CD4-positive, alpha-beta memory T cell (primary cell): ENCODE data around the gene OSTC. TPM values are rescaled to one million over a fixed set of nuclear protein-coding genes. Genes with fewer than 3 reads are reported as not detected.

Source experiments
- CTCF ChIA-PET: fragments of 350-600 bp; sonication (Branson Sonifier 250); formaldehyde crosslinking; loops from one replicate; lab custom pipeline; 2021; ENCODE audit warnings: inconsistent platforms; ENCODE audit not compliant: partially characterized antibody; lab: Charles Lee
- POLR2A ChIA-PET: fragments of 350-600 bp; sonication (Branson Sonifier 250); formaldehyde crosslinking; loops from one replicate; lab custom pipeline; 2021; ENCODE audit not compliant: partially characterized antibody; lab: Charles Lee
- DNase-seq, 5 donors: peaks; one replicate each; pipeline versions ENCODE4 v3.0.0 to v3.0.0-alpha.2; 2020 to 2022; ENCODE audit warnings: mixed read lengths in 1 of 5
- H3K27ac ChIP-seq: one replicate; pipeline ENCODE4 v1.7.0; 2013; ENCODE audit warnings: low read depth, low read length
- H3K27me3 ChIP-seq: 2 replicates; pipeline ENCODE4 v1.7.0; 2013; ENCODE audit warnings: mild to moderate bottlenecking, low read length, moderate library complexity; ENCODE audit not compliant: insufficient read depth
- H3K36me3 ChIP-seq: 2 replicates; pipeline ENCODE4 v1.7.0; 2013; ENCODE audit warnings: mild to moderate bottlenecking, low read length, moderate library complexity; ENCODE audit not compliant: insufficient read depth
- H3K4me1 ChIP-seq: 2 replicates; pipeline ENCODE4 v1.7.0; 2013; ENCODE audit warnings: mild to moderate bottlenecking, low read length, moderate library complexity; ENCODE audit not compliant: insufficient read depth
- H3K4me3 ChIP-seq, 2 donors: one replicate each; pipeline ENCODE4 v1.7.0; 2013; ENCODE audit warnings: low read length in 2 of 2, mild to moderate bottlenecking in 1 of 2
- H3K9me3 ChIP-seq, 2 donors: one replicate each; pipeline ENCODE4 v1.7.0; 2013; ENCODE audit warnings: low read length in 2 of 2, control low read depth in 1 of 2; ENCODE audit not compliant: control insufficient read depth in 1 of 2
- H3K27ac Mint-ChIP-seq, 7 donors: one replicate each; pipeline ENCODE4 v1.8.0; 2020 to 2021; ENCODE audit warnings: mixed read lengths in 7 of 7, mild to moderate bottlenecking in 6 of 7, inconsistent platforms in 3 of 7, moderate library complexity in 3 of 7
- H3K27me3 Mint-ChIP-seq, 2 donors: one replicate each; pipeline ENCODE4 v1.8.0; 2020 to 2021; ENCODE audit warnings: mixed read lengths in 2 of 2
- H3K36me3 Mint-ChIP-seq, 2 donors: one replicate each; pipeline ENCODE4 v1.8.0; 2020 to 2021; ENCODE audit warnings: mixed read lengths in 2 of 2, inconsistent platforms in 1 of 2, mild to moderate bottlenecking in 1 of 2
- H3K4me1 Mint-ChIP-seq, 4 donors: one replicate each; pipeline ENCODE4 v1.8.0; 2020 to 2021; ENCODE audit warnings: mixed read lengths in 4 of 4, mild to moderate bottlenecking in 1 of 4
- H3K4me3 Mint-ChIP-seq, 8 donors: one replicate each; pipeline ENCODE4 v1.8.0; 2020 to 2021; ENCODE audit warnings: mixed read lengths in 8 of 8, mild to moderate bottlenecking in 7 of 8, moderate library complexity in 6 of 8, inconsistent platforms in 3 of 8
- H3K9me3 Mint-ChIP-seq, 8 donors: one replicate each; pipeline ENCODE4 v1.8.0; 2020 to 2021; ENCODE audit warnings: mixed read lengths in 8 of 8, mild to moderate bottlenecking in 5 of 8, inconsistent platforms in 3 of 8, moderate library complexity in 1 of 8
- intact Hi-C: fragments of 100-400 bp; cut with micrococcal nuclease; formaldehyde crosslinking; loops from one replicate; pipeline ENCODE4 v1.15.1; 2023
- polyA plus RNA-seq, 2 donors: library from polyadenylated mRNA; unstranded; fragments of 300-500 nt; fragmentation: Illumina TruSeq; gene quantifications; one replicate each; pipeline ENCODE4 v1.2.3, GENCODE V29; 2021
- total RNA-seq, 2 experiments: library from RNA; stranded (reverse); gene quantifications; one replicate each; pipeline ENCODE4 v1.2.3, GENCODE V29; 2021

The OSTC gene
- total and polyA plus RNA-seq, 4 experiments from 2014 or later, result 67.9 to 213 (median 112) TPM

DNA sequence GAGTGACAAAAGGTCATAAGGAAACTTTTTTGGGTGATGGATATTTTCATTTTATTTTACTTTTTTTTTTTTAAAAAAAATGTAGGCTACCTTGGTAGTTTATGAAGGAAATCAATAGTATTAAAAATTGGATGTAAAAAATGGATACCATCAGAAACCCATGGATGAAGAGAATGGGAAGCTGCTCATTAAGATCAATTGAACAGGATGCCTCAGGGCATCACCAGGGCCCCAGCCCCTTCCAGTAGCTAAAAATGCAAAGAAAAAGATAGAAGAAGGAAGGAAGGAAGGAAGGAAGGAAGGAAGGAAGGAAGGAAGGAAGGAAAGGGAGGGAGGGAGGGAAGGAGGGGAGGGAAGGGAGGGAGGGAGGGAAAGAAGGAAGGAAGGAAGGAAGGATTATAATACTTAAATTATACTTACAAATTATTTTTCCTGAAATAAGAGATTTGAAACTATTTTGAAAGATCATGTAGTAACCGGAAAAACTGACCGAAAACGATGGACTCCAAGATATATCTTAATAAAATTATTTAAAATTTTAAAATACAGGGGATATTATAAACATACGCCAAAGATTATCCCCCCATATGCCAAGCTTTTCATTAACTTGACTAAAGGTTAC is 24.1 kb downstream of the OSTC start:
- H3K4me3 Mint-ChIP-seq, result no peak overlapping the region
- Histone ChIP-seq H3K4me3 (no peak overlapping the region), H3K27ac (no peak overlapping the region), H3K9me3 (no peaks in the 10 kb centered on the region), H3K36me3 (no peaks in the 10 kb centered on the region), H3K4me1 (no peaks in the 10 kb centered on the region), H3K27me3 (no peaks in the 10 kb centered on the region)
- intact Hi-C loops, result no loop called here
- H3K36me3 Mint-ChIP-seq, result peaks cover 22 to 29% of the 10 kb centered on the region in 2 donors
- no peaks in the 10 kb centered on the region for H3K9me3 Mint-ChIP-seq
- POLR2A ChIA-PET, result interaction anchor here (0.6 kb wide), 1 partner anchor 1528 kb away, joined by 3 read pairs; no protein-coding TSS in a partner anchor
- no peak for DNase-seq
- peaks cover 0 to 2% (median 0%) of the 10 kb centered on the region in 4 donors for H3K4me1 Mint-ChIP-seq
- CTCF ChIA-PET, result no interaction called here
- H3K27me3 Mint-ChIP-seq, result no peaks in the 10 kb centered on the region
- H3K27ac Mint-ChIP-seq, result no peak overlapping the region

DNA sequence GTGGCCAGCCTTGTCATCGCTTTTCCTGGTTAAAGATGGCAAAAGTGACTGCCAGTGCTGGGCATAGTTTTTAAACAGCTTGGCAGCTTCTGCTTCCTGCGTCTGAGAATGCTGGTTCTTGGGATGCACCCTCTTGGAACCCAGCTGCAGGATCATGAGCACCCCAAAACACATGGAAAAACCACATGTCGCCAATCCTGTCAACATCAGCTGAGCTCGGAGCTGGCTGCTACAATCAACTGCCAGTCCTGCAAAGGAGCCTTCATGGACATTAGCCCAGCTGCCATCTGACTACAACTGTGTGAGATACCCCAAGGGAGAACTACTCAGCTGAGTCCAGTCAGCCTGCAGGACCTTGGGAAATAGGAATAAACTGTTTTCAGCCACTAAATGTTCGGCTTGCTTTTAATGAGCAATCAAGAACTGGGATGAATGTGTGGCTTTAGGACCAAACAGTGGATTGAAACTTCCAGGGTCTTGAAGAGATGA is 31.0 kb downstream of the OSTC start:
- no peak overlapping the region for H3K4me3 Mint-ChIP-seq
- no peak for DNase-seq
- no peaks in the 10 kb centered on the region for H3K27me3 Mint-ChIP-seq
- no peaks in the 10 kb centered on the region for H3K4me1 ChIP-seq
- H3K36me3 Mint-ChIP-seq, result peaks cover 9 to 11% of the 10 kb centered on the region in 2 donors
- no peaks in the 10 kb centered on the region for H3K9me3 Mint-ChIP-seq
- H3K27me3 ChIP-seq, result no peaks in the 10 kb centered on the region
- intact Hi-C loops, result no loop called here
- no peaks in the 10 kb centered on the region for H3K36me3 ChIP-seq
- no peak overlapping the region for H3K27ac ChIP-seq
- no peak overlapping the region for H3K4me3 ChIP-seq
- no peaks in the 10 kb centered on the region for H3K9me3 ChIP-seq
- no peaks in the 10 kb centered on the region for H3K4me1 Mint-ChIP-seq
- H3K27ac Mint-ChIP-seq, result peak overlapping the region in 1 of 7 donors; percentile 3
- POLR2A ChIA-PET, result no interaction called here
- CTCF ChIA-PET, result interaction anchor here (0.7 kb wide), 1 partner anchor 9 kb away, joined by 3 read pairs; no protein-coding TSS in a partner anchor

DNA sequence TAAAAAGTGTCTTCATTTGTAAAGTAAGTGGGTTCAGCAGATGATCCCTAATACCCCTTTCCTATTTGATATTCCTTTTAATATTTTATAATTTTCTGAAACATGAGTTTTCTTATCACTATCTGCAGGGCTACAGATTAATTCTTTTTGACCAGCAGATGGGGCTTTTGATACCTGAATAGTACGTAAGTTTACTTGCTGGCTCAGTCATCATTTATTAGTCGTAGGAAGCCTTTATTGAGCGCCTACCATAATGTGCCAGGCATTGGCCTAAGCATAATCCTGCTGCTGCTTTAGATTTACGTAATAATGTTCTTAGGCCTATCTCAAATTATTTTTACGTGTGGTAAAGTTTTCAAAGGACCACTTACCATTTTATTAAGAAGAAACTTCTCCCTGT is 33.1 kb downstream of the OSTC start:
- Histone ChIP-seq H3K9me3 (no peaks in the 10 kb centered on the region), H3K4me1 (no peaks in the 10 kb centered on the region), H3K4me3 (no peak overlapping the region), H3K36me3 (no peaks in the 10 kb centered on the region), H3K27me3 (no peaks in the 10 kb centered on the region), H3K27ac (no peak overlapping the region)
- intact Hi-C loops, result no loop called here
- peaks cover 0 to 4% of the 10 kb centered on the region in 2 donors for H3K36me3 Mint-ChIP-seq
- no peak overlapping the region for H3K4me3 Mint-ChIP-seq
- H3K27me3 Mint-ChIP-seq, result no peaks in the 10 kb centered on the region
- H3K4me1 Mint-ChIP-seq, result peaks cover 0 to 4% (median 1%) of the 10 kb centered on the region in 4 donors
- ChIA-PET CTCF (interaction anchor here (0.9 to 2.7 kb wide), 2 partner anchors 11 to 720 kb away, joined by 3 to 7 read pairs; no protein-coding TSS in a partner anchor), POLR2A (no interaction called here)
- no peaks in the 10 kb centered on the region for H3K9me3 Mint-ChIP-seq
- no peak overlapping the region for H3K27ac Mint-ChIP-seq
- DNase-seq, result peak in 3 of 5 donors; percentile 5 to 11 (median 8)

DNA sequence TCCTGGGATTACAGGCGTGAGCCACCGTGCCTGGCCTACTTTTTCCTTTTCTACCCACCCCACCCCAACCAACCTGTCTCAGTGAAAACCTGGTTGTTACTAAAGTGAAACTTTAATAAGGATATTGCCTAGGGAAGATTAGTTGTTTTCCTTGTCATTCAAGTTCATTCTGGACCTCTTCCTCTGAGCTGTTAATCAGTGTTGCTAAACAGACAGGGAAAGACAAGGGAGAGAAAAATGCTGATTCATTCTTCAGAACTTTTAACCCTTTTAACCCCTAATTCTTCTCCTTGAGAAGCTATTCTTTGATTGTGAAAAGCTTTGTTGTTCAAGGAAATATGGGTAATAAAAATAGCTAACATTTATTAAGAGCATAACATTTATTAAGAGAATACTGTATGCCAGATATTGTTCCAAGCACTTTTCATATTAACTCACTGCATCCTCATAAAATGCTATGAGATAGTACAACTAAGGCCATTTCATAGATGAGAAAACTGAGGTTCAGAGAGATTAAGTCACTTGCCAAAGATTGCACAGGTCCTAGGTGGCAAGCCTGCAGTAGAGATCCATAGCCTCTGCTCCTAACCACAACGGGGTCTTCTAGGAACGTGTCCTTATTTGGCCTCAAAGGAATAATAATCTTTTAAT is 34.8 kb downstream of the OSTC start:
- no peak for DNase-seq
- no peaks in the 10 kb centered on the region for H3K36me3 Mint-ChIP-seq
- Histone ChIP-seq H3K4me3 (no peak overlapping the region), H3K4me1 (no peaks in the 10 kb centered on the region), H3K36me3 (no peaks in the 10 kb centered on the region), H3K9me3 (no peaks in the 10 kb centered on the region), H3K27ac (no peak overlapping the region), H3K27me3 (no peaks in the 10 kb centered on the region)
- no peak overlapping the region for H3K4me3 Mint-ChIP-seq
- no peaks in the 10 kb centered on the region for H3K9me3 Mint-ChIP-seq
- H3K4me1 Mint-ChIP-seq, result peaks cover 0 to 4% (median 1%) of the 10 kb centered on the region in 4 donors
- intact Hi-C loops, result no loop called here
- ChIA-PET POLR2A (no interaction called here), CTCF (interaction anchor here (1.2 to 2.7 kb wide), 3 partner anchors 10 to 1293 kb away, joined by 3 to 7 read pairs (median 3); no protein-coding TSS in a partner anchor)
- no peaks in the 10 kb centered on the region for H3K27me3 Mint-ChIP-seq
- no peak overlapping the region for H3K27ac Mint-ChIP-seq

DNA sequence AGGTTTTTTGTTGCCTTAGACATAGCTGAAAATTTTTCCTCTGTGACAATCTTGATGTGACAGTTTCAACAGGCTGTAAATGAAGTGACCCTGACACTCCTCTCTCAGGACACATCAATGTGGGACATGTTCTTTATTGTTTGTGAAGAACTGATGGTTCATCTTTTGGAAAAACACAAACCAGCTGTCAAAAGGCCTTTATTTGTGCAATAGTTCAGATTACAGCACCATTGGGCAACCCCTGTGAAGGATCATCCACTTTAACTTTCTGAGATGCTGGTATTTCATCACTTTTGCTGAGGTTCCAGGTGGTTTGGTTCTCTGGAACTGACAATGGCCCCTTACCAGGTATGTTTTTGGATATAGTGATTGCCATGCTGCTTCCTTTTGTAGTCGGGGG is 40.3 kb downstream of the OSTC start:
- H3K27ac ChIP-seq, result no peak overlapping the region
- no peaks in the 10 kb centered on the region for H3K36me3 ChIP-seq
- no peaks in the 10 kb centered on the region for H3K27me3 Mint-ChIP-seq
- ChIA-PET POLR2A (no interaction called here), CTCF (interaction anchor here (0.6 kb wide), 1 partner anchor 656 kb away, joined by 3 read pairs; no protein-coding TSS in a partner anchor)
- H3K36me3 Mint-ChIP-seq, result no peaks in the 10 kb centered on the region
- peaks cover 0 to 4% (median 1%) of the 10 kb centered on the region in 4 donors for H3K4me1 Mint-ChIP-seq
- H3K4me3 ChIP-seq, result no peak overlapping the region
- no peaks in the 10 kb centered on the region for H3K27me3 ChIP-seq
- DNase-seq, result no peak
- no peaks in the 10 kb centered on the region for H3K4me1 ChIP-seq
- H3K27ac Mint-ChIP-seq, result no peak overlapping the region
- no peaks in the 10 kb centered on the region for H3K9me3 ChIP-seq
- H3K4me3 Mint-ChIP-seq, result no peak overlapping the region
- H3K9me3 Mint-ChIP-seq, result no peaks in the 10 kb centered on the region
- intact Hi-C loops, result no loop called here

DNA sequence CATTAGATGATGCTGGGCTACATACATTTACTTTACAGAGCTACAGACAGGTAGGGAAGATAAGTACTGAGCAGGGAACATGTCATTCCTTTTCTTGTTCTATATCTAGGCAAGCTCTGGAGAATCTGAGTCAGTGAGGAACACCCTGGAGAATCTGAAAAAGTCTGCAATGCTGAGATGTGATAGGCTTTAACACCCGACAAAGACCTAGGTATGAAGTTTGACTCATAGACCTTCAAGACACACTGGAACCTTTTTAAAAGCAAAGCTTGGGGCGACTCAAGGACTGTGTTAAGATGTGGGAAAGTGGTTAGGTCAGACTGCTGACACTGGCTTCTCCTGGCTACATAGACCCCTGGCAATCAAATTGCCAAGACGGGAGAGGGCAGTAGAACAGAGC is 42.8 kb downstream of the OSTC start:
- H3K9me3 Mint-ChIP-seq, result no peaks in the 10 kb centered on the region
- Histone ChIP-seq H3K4me1 (no peaks in the 10 kb centered on the region), H3K9me3 (no peaks in the 10 kb centered on the region), H3K4me3 (no peak overlapping the region), H3K36me3 (no peaks in the 10 kb centered on the region), H3K27me3 (no peaks in the 10 kb centered on the region), H3K27ac (no peak overlapping the region)
- CTCF ChIA-PET, result interaction anchor here (3.4 kb wide), 1 partner anchor 9 kb away, joined by 7 read pairs; no protein-coding TSS in a partner anchor
- POLR2A ChIA-PET, result no interaction called here
- intact Hi-C loops, result no loop called here
- H3K4me1 Mint-ChIP-seq, result no peaks in the 10 kb centered on the region
- no peak overlapping the region for H3K4me3 Mint-ChIP-seq
- H3K36me3 Mint-ChIP-seq, result no peaks in the 10 kb centered on the region
- no peak overlapping the region for H3K27ac Mint-ChIP-seq
- no peaks in the 10 kb centered on the region for H3K27me3 Mint-ChIP-seq
- DNase-seq, result no peak

DNA sequence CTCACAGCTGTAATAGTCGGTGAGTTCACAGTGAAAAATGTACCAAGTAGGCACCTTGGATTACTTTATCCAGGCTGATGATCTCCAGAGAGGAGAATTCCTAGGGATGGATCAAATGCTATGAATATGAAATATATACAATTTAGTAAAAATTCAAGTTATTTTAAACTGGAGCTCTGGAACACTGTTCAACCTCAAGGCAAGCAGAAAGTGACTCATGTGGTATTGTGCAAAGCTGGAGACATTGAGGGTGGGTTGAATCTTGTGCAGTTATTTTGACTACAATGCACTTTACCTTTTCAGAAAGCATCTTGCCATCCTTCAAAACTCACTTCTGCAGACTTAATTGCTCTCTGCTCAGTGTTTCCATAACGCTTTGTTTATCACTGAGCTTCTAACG is 43.4 kb downstream of the OSTC start:
- Mint-ChIP-seq H3K27me3 (no peaks in the 10 kb centered on the region), H3K36me3 (no peaks in the 10 kb centered on the region), H3K4me1 (no peaks in the 10 kb centered on the region), H3K27ac (no peak overlapping the region), H3K4me3 (no peak overlapping the region), H3K9me3 (no peaks in the 10 kb centered on the region)
- no peak for DNase-seq
- Histone ChIP-seq H3K4me1 (no peaks in the 10 kb centered on the region), H3K36me3 (no peaks in the 10 kb centered on the region), H3K27ac (no peak overlapping the region), H3K9me3 (no peaks in the 10 kb centered on the region), H3K27me3 (no peaks in the 10 kb centered on the region), H3K4me3 (no peak overlapping the region)
- CTCF ChIA-PET, result interaction anchor here (3.4 kb wide), 1 partner anchor 10 kb away, joined by 7 read pairs; no protein-coding TSS in a partner anchor
- intact Hi-C loops, result no loop called here
- POLR2A ChIA-PET, result no interaction called here
